IPS-15b (cell line): ENCODE measurements around the gene PDCD2L.
"Not testable (repeated sequence)": the region's sequence is repeated elsewhere in the genome, so short reads cannot be mapped to it uniquely, and the experiment has no call there.

Experiments used
- H3K27me3 ChIP-seq: one replicate; pipeline ENCODE4 v1.6.1; 2013; ENCODE audit warnings: low read length; ENCODE audit not compliant: control insufficient read depth, insufficient read depth
- H3K36me3 ChIP-seq: one replicate; pipeline ENCODE4 v1.6.1; 2013; ENCODE audit warnings: low read length; ENCODE audit not compliant: control insufficient read depth, insufficient read depth
- H3K4me1 ChIP-seq: one replicate; pipeline ENCODE4 v1.6.1; 2013; ENCODE audit warnings: mild to moderate bottlenecking, low read length; ENCODE audit not compliant: control insufficient read depth, insufficient read depth
- H3K4me3 ChIP-seq: one replicate; pipeline ENCODE4 v1.5.1; 2013; ENCODE audit warnings: low read depth, low read length
- H3K9ac ChIP-seq: one replicate; pipeline ENCODE4 v1.6.1; 2013; ENCODE audit warnings: low read depth, mild to moderate bottlenecking, low read length
- H3K9me3 ChIP-seq: one replicate; pipeline ENCODE4 v1.6.1; 2013; ENCODE audit warnings: mild to moderate bottlenecking, low read length; ENCODE audit not compliant: control insufficient read depth, insufficient read depth

Gene PDCD2L

GRCh38 chr19:34430738-34431625, 26.8 kb downstream of the PDCD2L start:
- no peak overlapping the region for H3K9ac ChIP-seq
- H3K27me3 ChIP-seq, result no peaks in the 10 kb centered on the region
- no peaks in the 10 kb centered on the region for H3K9me3 ChIP-seq
- peaks cover 4% of the 10 kb centered on the region for H3K4me1 ChIP-seq
- H3K4me3 ChIP-seq, result no peak overlapping the region
- H3K36me3 ChIP-seq, result peaks cover 6% of the 10 kb centered on the region

- peaks cover 4% of the 10 kb centered on the region for H3K4me1 ChIP-seq
- H3K27me3 ChIP-seq, result no peaks in the 10 kb centered on the region
- no peaks in the 10 kb centered on the region for H3K9me3 ChIP-seq
- no peak overlapping the region for H3K4me3 ChIP-seq
- peaks cover 6% of the 10 kb centered on the region for H3K36me3 ChIP-seq
- no peak overlapping the region for H3K9ac ChIP-seq
Observed at GRCh38 chr19:34431681-34432402, 27.6 kb downstream of the PDCD2L start.

GRCh38 chr19:34432797-34433196, 28.6 kb downstream of the PDCD2L start:
- Histone ChIP-seq H3K4me1 (peaks cover 4% of the 10 kb centered on the region), H3K27me3 (no peaks in the 10 kb centered on the region), H3K9ac (no peak overlapping the region), H3K9me3 (no peaks in the 10 kb centered on the region), H3K36me3 (peaks cover 6% of the 10 kb centered on the region), H3K4me3 (no peak overlapping the region)

GRCh38 chr19:34436716-34437115, 32.5 kb downstream of the PDCD2L start:
- peaks cover 15% of the 10 kb centered on the region for H3K36me3 ChIP-seq
- H3K9ac ChIP-seq, result no peak overlapping the region
- no peaks in the 10 kb centered on the region for H3K27me3 ChIP-seq
- H3K9me3 ChIP-seq, result no peaks in the 10 kb centered on the region
- H3K4me3 ChIP-seq, result no peak overlapping the region
- H3K4me1 ChIP-seq, result no peaks in the 10 kb centered on the region

GRCh38 chr19:34448191-34448590, 44.0 kb downstream of the PDCD2L start:
- peaks cover 43% of the 10 kb centered on the region for H3K36me3 ChIP-seq
- H3K9me3 ChIP-seq, result no peaks in the 10 kb centered on the region
- H3K27me3 ChIP-seq, result no peaks in the 10 kb centered on the region

GRCh38 chr19:34452723-34453122, 48.5 kb downstream of the PDCD2L start:
- H3K36me3 ChIP-seq, result peaks cover 27% of the 10 kb centered on the region
- H3K9me3 ChIP-seq, result no peaks in the 10 kb centered on the region
- H3K9ac ChIP-seq, result no peak overlapping the region
- H3K4me3 ChIP-seq, result no peak overlapping the region
- no peaks in the 10 kb centered on the region for H3K27me3 ChIP-seq
- no peaks in the 10 kb centered on the region for H3K4me1 ChIP-seq

More at GRCh38 chr19:34448191-34448590, 44.0 kb downstream of the PDCD2L start:
- H3K4me1 ChIP-seq, result no peaks in the 10 kb centered on the region
- H3K9ac ChIP-seq, result no peak overlapping the region
- H3K4me3 ChIP-seq, result no peak overlapping the region

GRCh38 chr19:34454091-34454490, 49.9 kb downstream of the PDCD2L start:
- Histone ChIP-seq H3K4me1 (no peaks in the 10 kb centered on the region), H3K9ac (no peak overlapping the region), H3K36me3 (peaks cover 32% of the 10 kb centered on the region), H3K9me3 (no peaks in the 10 kb centered on the region), H3K4me3 (no peak overlapping the region), H3K27me3 (no peaks in the 10 kb centered on the region)

- H3K9ac ChIP-seq, result no peak overlapping the region
- H3K4me1 ChIP-seq, result no peaks in the 10 kb centered on the region
- H3K27me3 ChIP-seq, result no peaks in the 10 kb centered on the region
- no peak overlapping the region for H3K4me3 ChIP-seq
- no peaks in the 10 kb centered on the region for H3K9me3 ChIP-seq
- peaks cover 32% of the 10 kb centered on the region for H3K36me3 ChIP-seq
Observed at GRCh38 chr19:34454685-34455084, 50.5 kb downstream of the PDCD2L start.

GRCh38 chr19:34455783-34456480, 51.7 kb downstream of the PDCD2L start:
- not testable (repeated sequence) for H3K27me3 ChIP-seq, H3K9me3 ChIP-seq, H3K4me1 ChIP-seq, H3K9ac ChIP-seq, H3K4me3 ChIP-seq
- H3K36me3 ChIP-seq, result peaks cover 23% of the 10 kb centered on the region

GRCh38 chr19:34457446-34457845, 53.2 kb downstream of the PDCD2L start:
- no peaks in the 10 kb centered on the region for H3K27me3 ChIP-seq
- H3K36me3 ChIP-seq, result peaks cover 27% of the 10 kb centered on the region
- H3K9me3 ChIP-seq, result no peaks in the 10 kb centered on the region
- no peak overlapping the region for H3K4me3 ChIP-seq
- no peaks in the 10 kb centered on the region for H3K4me1 ChIP-seq
- H3K9ac ChIP-seq, result no peak overlapping the region

GRCh38 chr19:34458677-34459076, 54.5 kb downstream of the PDCD2L start:
- no peak overlapping the region for H3K4me3 ChIP-seq
- peaks cover 27% of the 10 kb centered on the region for H3K36me3 ChIP-seq
- H3K27me3 ChIP-seq, result no peaks in the 10 kb centered on the region
- no peaks in the 10 kb centered on the region for H3K4me1 ChIP-seq
- no peak overlapping the region for H3K9ac ChIP-seq
- no peaks in the 10 kb centered on the region for H3K9me3 ChIP-seq
